Measurements from ENCODE around the gene FCSK. TPM values are rescaled to one million over a fixed set of nuclear protein-coding genes. Genes with fewer than 3 reads are reported as not detected.

Gene FCSK
- total RNA-seq, 1 donor from 2014 or later = 9.2 TPM

- no peak for TF ChIP-seq CTCF (IDR thresholded peaks at IDR 0.05)
- Mint-ChIP-seq H3K4me3 (ENCODE audit: unreplicated experiment) (no peak overlapping the region), H3K9me3 (ENCODE audit: low read depth) (no peaks in the 10 kb centered on the region), H3K27me3 (ENCODE audit: low read depth) (no peaks in the 10 kb centered on the region), H3K36me3 (ENCODE audit: low read depth) (peaks cover 3% of the 10 kb centered on the region), H3K27ac (ENCODE audit: unreplicated experiment) (no peak overlapping the region), H3K4me1 (ENCODE audit: low read depth) (peaks cover 47% of the 10 kb centered on the region)
- no peak for DNase-seq (ENCODE audit: low spot score)
These were observed 26.0 kb downstream of the FCSK start for GRCh38 chr16:70480127-70481105.

- peak overlapping the region; percentile 72 for H3K27ac Mint-ChIP-seq (ENCODE audit: unreplicated experiment)
- no peaks in the 10 kb centered on the region for H3K9me3 Mint-ChIP-seq (ENCODE audit: low read depth)
- H3K27me3 Mint-ChIP-seq (ENCODE audit: low read depth) = no peaks in the 10 kb centered on the region
- H3K4me3 Mint-ChIP-seq (ENCODE audit: unreplicated experiment) = no peak overlapping the region
- TF ChIP-seq CTCF (IDR thresholded peaks at IDR 0.05) = no peak
- no peak for DNase-seq (ENCODE audit: low spot score)
- peaks cover 34% of the 10 kb centered on the region for H3K4me1 Mint-ChIP-seq (ENCODE audit: low read depth)
- H3K36me3 Mint-ChIP-seq (ENCODE audit: low read depth) = peaks cover 8% of the 10 kb centered on the region
These were observed 27.6 kb downstream of the FCSK start for GRCh38 chr16:70481929-70482536.

- Mint-ChIP-seq H3K36me3 (ENCODE audit: low read depth) (peaks cover 8% of the 10 kb centered on the region), H3K4me1 (ENCODE audit: low read depth) (peaks cover 28% of the 10 kb centered on the region), H3K9me3 (ENCODE audit: low read depth) (no peaks in the 10 kb centered on the region), H3K27ac (ENCODE audit: unreplicated experiment) (peak overlapping the region; percentile 72), H3K4me3 (ENCODE audit: unreplicated experiment) (no peak overlapping the region), H3K27me3 (ENCODE audit: low read depth) (no peaks in the 10 kb centered on the region)
- no peak for DNase-seq (ENCODE audit: low spot score)
- TF ChIP-seq CTCF (IDR thresholded peaks at IDR 0.05) = no peak
These were observed 28.2 kb downstream of the FCSK start for GRCh38 chr16:70482624-70483023.

GRCh38 chr16:70483426-70483825 is 29.0 kb downstream of the FCSK start:
- TF ChIP-seq CTCF (IDR thresholded peaks at IDR 0.05) = no peak
- Mint-ChIP-seq H3K36me3 (ENCODE audit: low read depth) (peaks cover 8% of the 10 kb centered on the region), H3K4me3 (ENCODE audit: unreplicated experiment) (no peak overlapping the region), H3K27me3 (ENCODE audit: low read depth) (no peaks in the 10 kb centered on the region), H3K27ac (ENCODE audit: unreplicated experiment) (peak overlapping the region; percentile 65), H3K4me1 (ENCODE audit: low read depth) (peaks cover 22% of the 10 kb centered on the region), H3K9me3 (ENCODE audit: low read depth) (no peaks in the 10 kb centered on the region)
- DNase-seq (ENCODE audit: low spot score) = no peak

- TF ChIP-seq CTCF (IDR thresholded peaks at IDR 0.05) = no peak
- H3K27me3 Mint-ChIP-seq (ENCODE audit: low read depth) = no peaks in the 10 kb centered on the region
- no peak overlapping the region for H3K27ac Mint-ChIP-seq (ENCODE audit: unreplicated experiment)
- H3K4me1 Mint-ChIP-seq (ENCODE audit: low read depth) = peaks cover 14% of the 10 kb centered on the region
- H3K36me3 Mint-ChIP-seq (ENCODE audit: low read depth) = peaks cover 11% of the 10 kb centered on the region
- H3K9me3 Mint-ChIP-seq (ENCODE audit: low read depth) = no peaks in the 10 kb centered on the region
- no peak for DNase-seq (ENCODE audit: low spot score)
- no peak overlapping the region for H3K4me3 Mint-ChIP-seq (ENCODE audit: unreplicated experiment)
These were observed 30.5 kb downstream of the FCSK start for GRCh38 chr16:70484867-70485266.

Measured in chondrocyte (in vitro differentiated cells).